MCF 10A (cell line): ENCODE data around the gene RAPGEF5. TPM values are rescaled to one million over a fixed set of nuclear protein-coding genes. Genes with fewer than 3 reads are reported as not detected.

Source experiments
- BruUV-seq: library from RNA; stranded (reverse); fragments of 400-500 nt; replicated peaks from 2 replicates; lab custom pipeline; 2021; lab: Mats Ljungman, UMichigan
- CTCF ChIA-PET: fragments of 300-600 bp; sonication (Branson Sonifier 250); formaldehyde crosslinking; extraction: SDS; loops from one replicate; lab custom pipeline; 2021; ENCODE audit warnings: antibody characterized with exemption, inconsistent platforms; lab: Yijun Ruan, JAX
- POLR2A ChIA-PET: fragments of 300-600, 350-650 bp; sonication (Branson Sonifier 250); formaldehyde crosslinking; extraction: SDS; loops from one replicate; lab custom pipeline; 2020; ENCODE audit warnings: antibody characterized with exemption, inconsistent platforms; lab: Yijun Ruan, JAX
- DNase-seq: peaks from one replicate; pipeline ENCODE4 v3.0.0-alpha.2; 2018; ENCODE audit not compliant: unreplicated experiment
- H3K27ac Mint-ChIP-seq: one replicate; pipeline ENCODE4 v1.8.0; 2022; ENCODE audit warnings: mild to moderate bottlenecking, low read depth, mixed read lengths; ENCODE audit not compliant: unreplicated experiment
- H3K27me3 Mint-ChIP-seq: one replicate; pipeline ENCODE4 v1.8.0; 2022; ENCODE audit warnings: mixed read lengths; ENCODE audit not compliant: insufficient read depth, unreplicated experiment
- H3K36me3 Mint-ChIP-seq: one replicate; pipeline ENCODE4 v1.8.0; 2022; ENCODE audit warnings: mild to moderate bottlenecking, moderate library complexity, mixed read lengths; ENCODE audit not compliant: insufficient read depth, unreplicated experiment
- H3K4me1 Mint-ChIP-seq: one replicate; pipeline ENCODE4 v1.8.0; 2022; ENCODE audit warnings: mixed read lengths; ENCODE audit not compliant: insufficient read depth, unreplicated experiment
- H3K4me3 Mint-ChIP-seq: one replicate; pipeline ENCODE4 v1.8.0; 2022; ENCODE audit warnings: mild to moderate bottlenecking, moderate library complexity, mixed read lengths; ENCODE audit not compliant: unreplicated experiment
- H3K9me3 Mint-ChIP-seq: one replicate; pipeline ENCODE4 v1.8.0; 2022; ENCODE audit warnings: mixed read lengths; ENCODE audit not compliant: unreplicated experiment
- intact Hi-C: fragments of 100-400 bp; cut with micrococcal nuclease; formaldehyde crosslinking; loops from 2 replicates; pipeline ENCODE4 v1.14.1; 2022
- total RNA-seq: library from RNA; stranded (reverse); gene quantifications from 2 replicates; pipeline ENCODE4 v1.2.3, GENCODE V29; 2022
- TF ChIP-seq, protein P1 (sequence below): fragments of 200-600 bp; IDR thresholded peaks from one replicate; pipeline ENCODE4 v1.8.0; 2022; ENCODE audit warnings: antibody characterized with exemption, mild to moderate bottlenecking; ENCODE audit not compliant: unreplicated experiment

The RAPGEF5 gene
- total RNA-seq, 1 experiment from 2014 or later, result 1.9 TPM

DNA sequence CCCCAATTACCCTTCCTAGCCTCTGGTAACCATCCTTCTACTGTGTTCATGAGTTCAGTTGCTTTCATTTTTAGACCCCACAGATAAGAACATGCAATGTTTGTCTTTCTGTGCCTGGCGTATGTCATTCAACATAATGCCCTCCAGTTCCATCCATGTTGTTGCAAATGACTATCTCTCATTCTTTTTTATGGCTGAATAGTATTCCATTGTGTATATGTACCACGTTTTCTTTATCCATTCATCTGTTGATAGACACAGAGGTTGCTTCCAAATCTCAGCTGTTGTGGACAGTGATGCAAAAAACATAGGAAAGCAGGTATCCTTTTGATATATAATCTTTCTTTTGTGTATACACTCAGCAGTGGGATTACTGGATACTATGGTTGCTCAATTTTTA is 51.2 kb downstream of the RAPGEF5 start:
- CTCF ChIA-PET, result no interaction called here
- no peaks in the 10 kb centered on the region for H3K27me3 Mint-ChIP-seq
- POLR2A ChIA-PET, result no interaction called here
- TF ChIP-seq, protein P1, sequence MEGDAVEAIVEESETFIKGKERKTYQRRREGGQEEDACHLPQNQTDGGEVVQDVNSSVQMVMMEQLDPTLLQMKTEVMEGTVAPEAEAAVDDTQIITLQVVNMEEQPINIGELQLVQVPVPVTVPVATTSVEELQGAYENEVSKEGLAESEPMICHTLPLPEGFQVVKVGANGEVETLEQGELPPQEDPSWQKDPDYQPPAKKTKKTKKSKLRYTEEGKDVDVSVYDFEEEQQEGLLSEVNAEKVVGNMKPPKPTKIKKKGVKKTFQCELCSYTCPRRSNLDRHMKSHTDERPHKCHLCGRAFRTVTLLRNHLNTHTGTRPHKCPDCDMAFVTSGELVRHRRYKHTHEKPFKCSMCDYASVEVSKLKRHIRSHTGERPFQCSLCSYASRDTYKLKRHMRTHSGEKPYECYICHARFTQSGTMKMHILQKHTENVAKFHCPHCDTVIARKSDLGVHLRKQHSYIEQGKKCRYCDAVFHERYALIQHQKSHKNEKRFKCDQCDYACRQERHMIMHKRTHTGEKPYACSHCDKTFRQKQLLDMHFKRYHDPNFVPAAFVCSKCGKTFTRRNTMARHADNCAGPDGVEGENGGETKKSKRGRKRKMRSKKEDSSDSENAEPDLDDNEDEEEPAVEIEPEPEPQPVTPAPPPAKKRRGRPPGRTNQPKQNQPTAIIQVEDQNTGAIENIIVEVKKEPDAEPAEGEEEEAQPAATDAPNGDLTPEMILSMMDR, result no peak
- no peak for DNase-seq
- H3K9me3 Mint-ChIP-seq, result peaks cover 12% of the 10 kb centered on the region
- no TSS peak for BruUV-seq
- no peaks in the 10 kb centered on the region for H3K4me1 Mint-ChIP-seq
- intact Hi-C loops, result no loop called here
- H3K27ac Mint-ChIP-seq, result no peak overlapping the region
- H3K36me3 Mint-ChIP-seq, result no peaks in the 10 kb centered on the region
- no peak overlapping the region for H3K4me3 Mint-ChIP-seq

DNA sequence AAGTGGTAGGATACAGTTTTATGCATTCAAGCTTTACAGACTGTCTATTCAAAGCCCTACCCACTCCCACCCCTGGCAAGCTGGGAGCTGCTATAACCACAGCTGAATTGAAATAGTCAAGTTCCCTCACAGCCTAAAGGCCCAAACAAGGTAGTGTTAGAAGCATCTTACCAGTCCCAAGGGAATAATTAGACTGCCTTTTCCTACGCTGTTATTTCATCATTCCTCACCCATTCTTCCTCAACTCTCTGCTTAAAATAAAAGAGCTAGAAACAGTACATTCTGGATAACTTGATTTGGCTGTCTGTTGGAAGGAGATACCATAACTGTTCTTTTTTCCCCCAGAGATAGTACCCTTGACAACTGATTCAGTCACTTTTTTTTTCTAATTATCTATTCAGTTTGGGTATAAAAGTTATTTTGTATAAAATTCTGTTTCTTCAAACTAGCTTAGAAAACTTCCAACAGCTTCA is 54.0 kb downstream of the RAPGEF5 start:
- no TSS peak for BruUV-seq
- CTCF ChIA-PET, result interaction anchor here (0.8 to 3.2 kb wide), 3 partner anchors 193 to 1607 kb away, joined by 3 to 10 read pairs (median 6); no protein-coding TSS in a partner anchor
- intact Hi-C loops, result no loop called here
- H3K27ac Mint-ChIP-seq, result no peak overlapping the region
- TF ChIP-seq, protein P1, result no peak
- H3K9me3 Mint-ChIP-seq, result peaks cover 12% of the 10 kb centered on the region
- H3K4me3 Mint-ChIP-seq, result no peak overlapping the region
- POLR2A ChIA-PET, result no interaction called here
- H3K36me3 Mint-ChIP-seq, result peaks cover 6% of the 10 kb centered on the region
- no peaks in the 10 kb centered on the region for H3K27me3 Mint-ChIP-seq
- no peaks in the 10 kb centered on the region for H3K4me1 Mint-ChIP-seq
- no peak for DNase-seq

DNA sequence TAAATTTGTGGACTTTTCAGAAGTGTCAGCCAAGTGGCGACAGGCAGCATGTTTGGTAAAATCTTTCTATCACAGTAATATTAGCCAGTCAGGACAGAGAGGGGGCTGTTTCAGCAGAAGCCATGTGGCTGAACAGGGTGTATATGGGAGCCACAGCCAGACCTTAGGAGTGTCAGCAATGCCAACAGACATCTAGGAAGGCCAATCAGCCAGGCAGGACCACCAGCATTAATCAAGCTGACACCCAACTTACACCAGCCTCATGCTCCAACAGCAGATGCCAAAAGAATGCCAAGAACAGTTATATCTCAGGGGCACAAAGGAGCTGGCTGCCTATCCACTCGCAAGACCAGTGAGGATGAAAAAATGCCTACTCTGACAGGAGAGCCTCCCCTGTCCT is 54.8 kb downstream of the RAPGEF5 start:
- Mint-ChIP-seq H3K27ac (no peak overlapping the region), H3K27me3 (no peaks in the 10 kb centered on the region), H3K4me3 (no peak overlapping the region), H3K4me1 (no peaks in the 10 kb centered on the region), H3K36me3 (peaks cover 6% of the 10 kb centered on the region), H3K9me3 (peaks cover 11% of the 10 kb centered on the region)
- intact Hi-C loops, result no loop called here
- TF ChIP-seq, protein P1, result no peak
- DNase-seq, result no peak
- ChIA-PET CTCF (interaction anchor here (0.6 to 3.2 kb wide), 3 partner anchors 18 to 209 kb away, joined by 3 to 10 read pairs (median 6); no protein-coding TSS in a partner anchor), POLR2A (no interaction called here)
- BruUV-seq, result no TSS peak

DNA sequence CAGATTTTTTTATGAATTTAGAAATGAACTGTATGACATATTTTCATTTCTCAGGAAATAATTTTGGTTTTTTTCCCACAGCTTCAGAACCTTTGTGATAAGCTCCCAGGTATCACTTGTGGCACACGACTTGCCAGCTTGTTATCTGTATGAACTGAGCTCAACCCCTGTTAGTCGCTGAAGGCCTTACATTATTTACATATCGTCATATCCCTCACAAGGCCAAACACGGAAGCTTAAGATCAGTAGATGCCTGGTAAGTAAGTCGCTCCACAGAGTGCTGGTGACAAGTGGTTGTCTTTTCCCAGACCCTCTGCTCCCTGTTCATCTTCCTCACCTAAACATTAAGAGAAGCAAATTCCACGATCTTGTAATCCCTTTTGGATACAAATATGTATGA is 55.2 kb downstream of the RAPGEF5 start:
- POLR2A ChIA-PET, result interaction anchor here (0.7 kb wide), 2 partner anchors 8 to 109 kb away, joined by 3 read pairs; no protein-coding TSS in a partner anchor
- no peak for DNase-seq

More for the DNA sequence above, 55.2 kb downstream of the RAPGEF5 start:
- intact Hi-C loops, result no loop called here
- Mint-ChIP-seq H3K9me3 (peaks cover 7% of the 10 kb centered on the region), H3K4me1 (no peaks in the 10 kb centered on the region), H3K4me3 (no peak overlapping the region), H3K27ac (no peak overlapping the region), H3K36me3 (peaks cover 6% of the 10 kb centered on the region), H3K27me3 (no peaks in the 10 kb centered on the region)
- TF ChIP-seq, protein P1, result no peak
- CTCF ChIA-PET, result interaction anchor here (0.6 to 3.2 kb wide), 3 partner anchors 18 to 191 kb away, joined by 3 to 10 read pairs (median 3); no protein-coding TSS in a partner anchor
- no TSS peak for BruUV-seq
